RWPE1 (cell line): ENCODE data around the gene EVA1A.

Experiments
- CTCF ChIA-PET: fragments of 350-600 bp; sonication (Branson Sonifier 250); formaldehyde crosslinking; extraction: SDS; loops from one replicate; lab custom pipeline; 2021; lab: Yijun Ruan, JAX
- POLR2A ChIA-PET: fragments of 400-600 bp; formaldehyde crosslinking; extraction: SDS; loops from one replicate; lab custom pipeline; 2020; ENCODE audit warnings: antibody characterized with exemption; ENCODE audit not compliant: low non-redundant PET; lab: Yijun Ruan, JAX
- DNase-seq: peaks from one replicate; pipeline ENCODE4 v3.0.0; 2012; ENCODE audit warnings: low spot score
- H3K27ac ChIP-seq: fragments of 450-650 bp; 2 replicates; pipeline ENCODE4 v1.5.1; 2017
- TF ChIP-seq, protein P1 (sequence below): fragments of 450-650 bp; conservative IDR thresholded peaks from 2 replicates; pipeline ENCODE4 v1.5.1; 2017; ENCODE audit warnings: low read depth, mild to moderate bottlenecking

Gene EVA1A

DNA sequence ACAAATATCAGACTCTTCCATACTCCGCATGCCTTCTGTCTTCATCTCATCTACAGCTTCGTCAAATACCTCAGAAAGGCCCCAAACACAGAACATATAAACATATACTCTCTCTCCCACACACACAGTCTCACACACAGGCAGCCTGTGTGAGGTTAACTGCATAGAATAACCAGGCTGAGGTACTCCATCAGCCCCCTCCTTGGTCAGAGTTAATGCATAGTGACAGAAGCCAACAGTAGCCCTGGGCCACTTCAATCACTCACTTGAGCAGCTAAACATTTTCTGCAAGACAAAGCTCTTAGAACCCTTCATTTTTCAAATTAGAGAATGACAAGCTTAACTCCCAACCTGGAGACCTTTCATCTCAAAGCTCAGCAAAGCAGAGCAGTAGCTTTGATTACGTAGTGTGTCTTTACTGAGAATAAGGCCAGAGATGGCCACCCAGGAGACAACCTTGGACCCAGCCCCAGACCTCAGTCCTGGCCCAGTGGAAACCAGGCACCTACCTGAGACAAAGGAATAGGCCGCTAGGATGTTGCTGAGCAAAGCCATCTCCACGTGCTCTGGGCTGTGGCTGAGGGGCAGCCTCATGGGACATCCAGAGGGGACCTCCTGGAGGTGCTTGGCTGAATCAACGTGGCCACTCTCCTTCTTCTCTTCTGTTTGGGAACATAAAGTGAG is 43.0 kb downstream of the EVA1A start:
- CTCF ChIA-PET = no interaction called here
- DNase-seq = no peak
- POLR2A ChIA-PET = no interaction called here

DNA sequence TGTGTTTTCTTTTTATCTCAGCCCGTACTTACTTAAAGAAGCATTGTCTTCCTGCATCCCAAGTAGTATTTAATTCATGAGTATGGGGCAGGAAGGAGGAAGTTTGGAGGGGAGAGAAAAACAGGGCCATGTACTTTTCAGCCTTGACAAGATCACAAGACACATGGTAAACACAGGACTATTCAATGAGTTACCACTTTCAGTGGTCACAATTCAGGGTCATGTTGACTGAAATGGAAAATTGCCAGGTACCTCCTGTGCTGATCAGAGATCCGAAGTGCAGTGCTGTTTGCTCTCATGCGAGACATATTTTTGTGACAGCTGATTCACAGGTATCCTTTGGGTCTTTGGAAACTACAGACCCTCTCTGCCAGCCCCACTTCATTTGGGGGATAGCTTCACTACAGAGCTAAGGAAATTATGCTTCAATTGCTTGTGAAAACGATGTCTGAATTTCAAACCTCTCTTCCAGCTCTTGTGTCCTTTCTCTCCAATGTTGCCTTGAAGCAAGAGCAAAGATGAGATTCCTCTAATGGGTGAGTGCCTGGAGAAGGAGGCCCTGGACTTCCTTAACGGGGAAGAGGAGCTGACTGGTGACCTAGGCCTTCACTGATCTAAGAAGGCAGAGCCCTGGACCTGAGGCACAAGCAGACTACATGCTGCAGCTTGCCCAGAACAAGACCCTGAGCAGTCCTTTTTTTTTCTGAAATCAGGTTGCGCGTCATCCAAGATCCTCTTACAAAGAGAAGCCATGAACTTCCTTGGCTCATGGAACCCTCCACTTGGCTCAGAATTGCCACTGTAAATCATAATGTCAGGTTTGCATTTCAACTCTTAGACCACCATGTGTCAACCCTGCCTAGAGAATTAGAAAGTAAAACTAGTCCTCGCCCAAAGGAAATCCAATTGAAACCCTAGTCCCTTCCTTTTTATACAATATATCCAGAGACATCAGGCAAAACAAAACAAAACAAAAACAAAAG is 44.1 kb downstream of the EVA1A start:
- ChIA-PET POLR2A (no interaction called here), CTCF (no interaction called here)
- DNase-seq = no peak
- TF ChIP-seq, protein P1, sequence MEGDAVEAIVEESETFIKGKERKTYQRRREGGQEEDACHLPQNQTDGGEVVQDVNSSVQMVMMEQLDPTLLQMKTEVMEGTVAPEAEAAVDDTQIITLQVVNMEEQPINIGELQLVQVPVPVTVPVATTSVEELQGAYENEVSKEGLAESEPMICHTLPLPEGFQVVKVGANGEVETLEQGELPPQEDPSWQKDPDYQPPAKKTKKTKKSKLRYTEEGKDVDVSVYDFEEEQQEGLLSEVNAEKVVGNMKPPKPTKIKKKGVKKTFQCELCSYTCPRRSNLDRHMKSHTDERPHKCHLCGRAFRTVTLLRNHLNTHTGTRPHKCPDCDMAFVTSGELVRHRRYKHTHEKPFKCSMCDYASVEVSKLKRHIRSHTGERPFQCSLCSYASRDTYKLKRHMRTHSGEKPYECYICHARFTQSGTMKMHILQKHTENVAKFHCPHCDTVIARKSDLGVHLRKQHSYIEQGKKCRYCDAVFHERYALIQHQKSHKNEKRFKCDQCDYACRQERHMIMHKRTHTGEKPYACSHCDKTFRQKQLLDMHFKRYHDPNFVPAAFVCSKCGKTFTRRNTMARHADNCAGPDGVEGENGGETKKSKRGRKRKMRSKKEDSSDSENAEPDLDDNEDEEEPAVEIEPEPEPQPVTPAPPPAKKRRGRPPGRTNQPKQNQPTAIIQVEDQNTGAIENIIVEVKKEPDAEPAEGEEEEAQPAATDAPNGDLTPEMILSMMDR = no peak
- H3K27ac ChIP-seq = no peak overlapping the region

More for the DNA sequence above, 43.0 kb downstream of the EVA1A start:
- TF ChIP-seq, protein P1 = no peak
- H3K27ac ChIP-seq = no peak overlapping the region

DNA sequence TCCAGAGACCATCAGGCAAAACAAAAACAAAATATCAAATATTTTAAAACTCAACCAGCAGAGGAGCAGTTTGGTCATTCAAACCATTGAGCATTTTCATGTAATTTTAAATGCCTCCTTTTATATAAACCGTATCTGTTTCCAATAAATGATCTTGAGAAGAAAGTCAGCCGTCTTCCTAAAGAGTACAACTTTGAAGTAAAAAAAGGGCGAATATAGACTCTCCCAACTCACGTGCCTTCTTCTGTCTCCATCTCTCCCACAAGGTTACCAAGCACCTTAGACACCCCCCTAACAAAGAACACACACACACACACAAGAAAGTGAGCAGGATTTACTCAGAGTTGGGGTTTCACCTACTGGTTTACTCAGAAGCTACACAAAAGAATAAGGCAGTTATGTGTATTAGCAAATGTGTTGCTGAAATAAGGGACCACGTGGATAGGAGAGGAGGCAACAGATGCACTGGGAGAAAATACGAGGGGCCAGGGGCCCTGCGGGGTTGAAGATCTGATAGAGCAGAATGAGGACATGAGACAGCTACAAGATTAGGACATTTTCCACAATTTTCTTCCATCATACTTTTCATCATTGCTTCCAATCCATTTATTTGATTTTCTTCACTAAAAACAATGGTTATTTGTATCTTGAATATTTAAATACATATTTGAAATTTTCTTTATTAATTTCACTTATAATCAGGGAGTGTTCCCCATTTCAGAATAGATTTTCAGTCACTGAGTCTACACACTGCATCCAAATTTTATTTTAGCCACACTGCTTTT is 45.0 kb downstream of the EVA1A start:
- DNase-seq = no peak
- ChIA-PET CTCF (no interaction called here), POLR2A (no interaction called here)
- no peak overlapping the region for H3K27ac ChIP-seq
- TF ChIP-seq, protein P1 = no peak

DNA sequence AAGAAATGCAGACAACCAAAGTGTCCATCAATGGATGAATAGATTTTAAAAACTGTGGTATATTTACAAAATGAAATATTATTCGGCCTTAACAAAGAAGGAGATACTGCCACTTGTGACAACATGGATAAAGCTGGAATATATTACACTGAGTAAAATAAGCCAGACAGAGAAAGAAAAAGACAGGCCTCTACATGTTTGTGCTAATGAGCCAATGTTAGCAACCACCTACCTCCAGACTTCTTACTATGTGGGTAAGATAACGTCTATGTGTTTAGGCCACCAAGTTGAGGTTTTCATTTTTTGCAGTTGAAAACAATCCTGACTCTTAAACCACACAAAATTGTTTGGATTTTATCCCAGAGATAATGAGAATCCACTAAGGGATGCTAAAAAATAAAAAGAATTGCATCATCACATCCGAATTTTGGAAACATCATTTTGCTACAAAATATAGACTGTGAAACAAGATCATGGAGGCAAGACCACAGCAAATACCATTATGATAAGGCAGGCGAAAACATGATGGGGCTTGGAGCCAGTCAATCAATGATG is 47.0 kb downstream of the EVA1A start:
- TF ChIP-seq, protein P1 = no peak
- CTCF ChIA-PET = no interaction called here
- no peak overlapping the region for H3K27ac ChIP-seq
- no peak for DNase-seq
- POLR2A ChIA-PET = no interaction called here

DNA sequence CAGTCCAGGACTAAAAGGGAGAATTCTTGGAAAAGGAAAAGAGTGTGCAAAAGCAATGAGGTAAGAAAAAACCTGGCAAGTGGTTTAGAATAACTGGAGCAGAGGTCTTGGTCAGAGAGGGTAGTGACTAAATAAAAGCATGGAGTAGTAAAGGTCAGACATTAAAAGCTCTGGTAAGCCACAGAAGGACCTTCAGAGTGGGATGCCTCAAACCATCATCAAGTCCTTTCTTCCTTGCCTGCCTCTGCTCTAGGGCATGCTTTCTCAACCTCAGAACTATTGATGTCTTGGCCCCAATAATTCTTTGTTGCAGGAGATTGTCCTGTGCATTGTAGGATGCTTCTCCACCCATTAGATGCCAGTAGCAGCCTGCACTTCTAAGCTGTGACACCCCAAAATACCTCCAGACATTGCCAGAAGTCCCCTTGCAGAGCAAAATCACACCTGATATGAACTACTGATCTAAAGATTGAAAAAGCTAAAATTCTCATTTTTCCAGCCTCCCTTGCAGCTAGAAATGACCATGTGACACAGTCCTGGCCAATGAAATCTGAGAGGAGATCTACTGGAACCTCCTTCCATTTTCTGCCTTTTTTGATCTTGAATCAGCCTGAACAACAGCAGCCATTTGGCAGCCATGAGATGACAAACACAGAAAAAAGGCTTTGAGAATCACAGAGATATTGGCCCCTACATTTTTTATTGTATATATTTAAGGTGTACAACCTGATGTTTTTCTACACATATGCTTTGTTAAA is 48.1 kb downstream of the EVA1A start:
- no peak for DNase-seq
- ChIA-PET CTCF (no interaction called here), POLR2A (no interaction called here)
- TF ChIP-seq, protein P1 = no peak
- no peak overlapping the region for H3K27ac ChIP-seq
